H9 (cell line): Measurements from ENCODE around the gene SPZ1. TPM values are rescaled to one million over a fixed set of nuclear protein-coding genes. Genes with fewer than 3 reads are reported as not detected.

Experiments
- DNase-seq: peaks from one replicate; pipeline ENCODE4 v3.0.0-alpha.2; 2017
- H2AFZ ChIP-seq: one replicate; pipeline ENCODE4 v1.6.1; 2013; ENCODE audit warnings: mild to moderate bottlenecking, low read length, control low read depth, moderate library complexity
- H2AK5ac ChIP-seq: 2 replicates; pipeline ENCODE4 v1.6.1; 2013; ENCODE audit warnings: low read length, control low read depth, mixed read lengths; ENCODE audit not compliant: insufficient read length
- H2BK120ac ChIP-seq: one replicate; pipeline ENCODE4 v1.6.1; 2013; ENCODE audit warnings: low read depth, mild to moderate bottlenecking, low read length, control low read depth, inconsistent platforms; ENCODE audit not compliant: poor library complexity, severe bottlenecking
- H2BK12ac ChIP-seq: 2 replicates; pipeline ENCODE4 v1.6.1; 2013; ENCODE audit warnings: low read length, control low read depth, mixed read lengths, low read depth; ENCODE audit not compliant: insufficient read length
- H2BK15ac ChIP-seq: 2 replicates; pipeline ENCODE4 v1.6.1; 2013; ENCODE audit warnings: low read depth, low read length, control low read depth
- H2BK20ac ChIP-seq: one replicate; pipeline ENCODE4 v1.6.1; 2013; ENCODE audit warnings: low read depth, mild to moderate bottlenecking, low read length, control low read depth, inconsistent platforms; ENCODE audit not compliant: poor library complexity, severe bottlenecking
- H2BK5ac ChIP-seq: 2 replicates; pipeline ENCODE4 v1.6.1; 2013; ENCODE audit warnings: low read length, control low read depth, mixed read lengths; ENCODE audit not compliant: insufficient read length
- H3K14ac ChIP-seq: 2 replicates; pipeline ENCODE4 v1.6.1; 2013; ENCODE audit warnings: low read length, control low read depth; ENCODE audit not compliant: insufficient read depth
- H3K18ac ChIP-seq: 2 replicates; pipeline ENCODE4 v1.6.1; 2013; ENCODE audit warnings: low read depth, mild to moderate bottlenecking, mixed read lengths, low read length, control low read depth; ENCODE audit not compliant: insufficient read length
- H3K23ac ChIP-seq: 2 replicates; pipeline ENCODE4 v1.6.1; 2013; ENCODE audit warnings: low read length, control low read depth, mixed read lengths, low read depth; ENCODE audit not compliant: insufficient read length
- H3K23me2 ChIP-seq: 2 replicates; pipeline ENCODE4 v1.6.1; 2013; ENCODE audit warnings: low read depth, mild to moderate bottlenecking, mixed read lengths, low read length, control low read depth; ENCODE audit not compliant: insufficient read length, poor library complexity, severe bottlenecking
- H3K27ac ChIP-seq: 2 replicates; pipeline ENCODE4 v1.5.1; 2013; ENCODE audit warnings: low read length, control low read depth, mixed read lengths, low read depth; ENCODE audit not compliant: insufficient read length
- H3K27me3 ChIP-seq: 2 replicates; pipeline ENCODE4 v1.6.1; 2013; ENCODE audit warnings: low read length, control low read depth, inconsistent platforms; ENCODE audit not compliant: insufficient read depth
- H3K4ac ChIP-seq: 2 replicates; pipeline ENCODE4 v1.6.1; 2013; ENCODE audit warnings: low read depth, mild to moderate bottlenecking, control low read depth, inconsistent platforms, low read length, moderate library complexity
- H3K4me1 ChIP-seq: 2 replicates; pipeline ENCODE4 v1.6.1; 2013; ENCODE audit warnings: low read length, control low read depth, inconsistent platforms; ENCODE audit not compliant: insufficient read depth
- H3K4me2 ChIP-seq: 2 replicates; pipeline ENCODE4 v1.6.1; 2013; ENCODE audit warnings: low read length, control low read depth, mixed read lengths; ENCODE audit not compliant: insufficient read length, insufficient read depth
- H3K56ac ChIP-seq: 2 replicates; pipeline ENCODE4 v1.6.1; 2013; ENCODE audit warnings: low read depth, mild to moderate bottlenecking, mixed read lengths, low read length, control low read depth; ENCODE audit not compliant: insufficient read length
- H3K79me1 ChIP-seq: 2 replicates; pipeline ENCODE4 v1.6.1; 2013; ENCODE audit warnings: low read depth, mild to moderate bottlenecking, moderate library complexity, low read length, control low read depth, inconsistent platforms; ENCODE audit not compliant: insufficient read depth, poor library complexity, severe bottlenecking
- H3K79me2 ChIP-seq: 2 replicates; pipeline ENCODE4 v1.6.1; 2013; ENCODE audit warnings: low read length, control low read depth, inconsistent platforms; ENCODE audit not compliant: insufficient read depth
- H3K9ac ChIP-seq: 2 replicates; pipeline ENCODE4 v1.6.1; 2013; ENCODE audit warnings: low read length, control low read depth, mixed read lengths; ENCODE audit not compliant: insufficient read length; ENCODE audit errors: extremely low read depth
- H3K9me3 ChIP-seq: one replicate; pipeline ENCODE4 v1.6.1; 2013; ENCODE audit warnings: low read depth, low read length, inconsistent platforms; ENCODE audit not compliant: control insufficient read depth
- H3T11ph ChIP-seq: one replicate; pipeline ENCODE4 v1.6.1; 2013; ENCODE audit warnings: mild to moderate bottlenecking, low read length, control low read depth, inconsistent platforms
- H4K20me1 ChIP-seq: one replicate; pipeline ENCODE4 v1.6.1; 2013; ENCODE audit not compliant: control insufficient read depth, insufficient read length, insufficient read depth
- H4K5ac ChIP-seq: 2 replicates; pipeline ENCODE4 v1.6.1; 2013; ENCODE audit warnings: low read depth, mild to moderate bottlenecking, mixed read lengths, low read length, control low read depth; ENCODE audit not compliant: insufficient read length
- H4K8ac ChIP-seq: replicated peaks from 2 replicates; pipeline ENCODE4 v1.6.1; 2013; ENCODE audit warnings: low read length, control low read depth, mixed read lengths, low read depth; ENCODE audit not compliant: insufficient read length
- H4K91ac ChIP-seq: 2 replicates; pipeline ENCODE4 v1.6.1; 2013; ENCODE audit warnings: low read depth, mild to moderate bottlenecking, moderate library complexity, mixed read lengths, low read length, control low read depth; ENCODE audit not compliant: insufficient read length
- H3K27ac Mint-ChIP-seq, 3 experiments: 2 replicates in 2 of 3; 3 replicates in 1 of 3; pipeline ENCODE4 v1.8.0; 2020 to 2021; ENCODE audit warnings: mixed read lengths in 3 of 3, mild to moderate bottlenecking in 1 of 3, moderate library complexity in 1 of 3
- H3K27me3 Mint-ChIP-seq: 2 replicates; pipeline ENCODE4 v1.8.0; 2021; ENCODE audit warnings: low read depth, mild to moderate bottlenecking, moderate library complexity, mixed read lengths
- H3K36me3 Mint-ChIP-seq, 3 experiments: 2 replicates in 2 of 3; 3 replicates in 1 of 3; pipeline ENCODE4 v1.8.0; 2020 to 2021; ENCODE audit warnings: low read depth in 3 of 3, mixed read lengths in 3 of 3; ENCODE audit not compliant: insufficient read depth in 1 of 3
- H3K4me1 Mint-ChIP-seq, 2 experiments: 2 replicates each; pipeline ENCODE4 v1.8.0; 2020; ENCODE audit warnings: mixed read lengths in 2 of 2
- H3K4me3 Mint-ChIP-seq, 2 experiments: 2 replicates in 1 of 2; 3 replicates in 1 of 2; pipeline ENCODE4 v1.8.0; 2020 to 2021; ENCODE audit warnings: mild to moderate bottlenecking in 2 of 2, mixed read lengths in 2 of 2, moderate library complexity in 1 of 2
- H3K9me3 Mint-ChIP-seq, 2 experiments: 2 replicates in 1 of 2; 3 replicates in 1 of 2; pipeline ENCODE4 v1.8.0; 2020; ENCODE audit warnings: mild to moderate bottlenecking in 2 of 2, mixed read lengths in 2 of 2, moderate library complexity in 1 of 2
- CTCF ChIP-seq: fragments of 200-600 bp; sonication (generic); conservative IDR thresholded peaks from 3 replicates; pipeline ENCODE4 v1.8.0; 2021; ENCODE audit warnings: antibody characterized with exemption, mild to moderate bottlenecking
- WGBS: extraction: QIAGEN DNeasy Blood & Tissue Kit; methylation state at CpG from one replicate; pipeline ENCODE4 v1.1.7; 2013; ENCODE audit warnings: missing lambda C conversion rate, low lambda C conversion rate, mixed read lengths; ENCODE audit not compliant: insufficient read length; ENCODE audit errors: extremely low coverage; 5-methylcytosine and 5-hydroxymethylcytosine counted together
- total RNA-seq: library from RNA; stranded (reverse); gene quantifications from 2 replicates; pipeline ENCODE4 v1.2.1, GENCODE V29; 2021

SPZ1 gene
- total RNA-seq, 1 experiment from 2014 or later: not detected

GRCh38 chr5:80324912-80325311 lies 5.1 kb downstream of the SPZ1 start:
- no peak overlapping the region for H3K18ac ChIP-seq
- no peaks in the 10 kb centered on the region for H3K36me3 Mint-ChIP-seq
- no CpG with 5 or more reads among the region's 1 CpG for WGBS
- H3K27ac Mint-ChIP-seq: no peak overlapping the region
- no peak overlapping the region for H3K4me3 Mint-ChIP-seq
- H3K27me3 ChIP-seq: no peaks in the 10 kb centered on the region
- H2AK5ac ChIP-seq: no peak overlapping the region
- H3T11ph ChIP-seq: no peak overlapping the region
- H3K23me2 ChIP-seq: no peaks in the 10 kb centered on the region
- no peak overlapping the region for H3K56ac ChIP-seq
- no peaks in the 10 kb centered on the region for H3K4me1 Mint-ChIP-seq
- H4K20me1 ChIP-seq: no peaks in the 10 kb centered on the region
- no peak overlapping the region for H2AFZ ChIP-seq
- no peaks in the 10 kb centered on the region for H3K4me1 ChIP-seq
- no peak for TF ChIP-seq CTCF
- H2BK5ac ChIP-seq: no peak overlapping the region
- no peaks in the 10 kb centered on the region for H3K9me3 ChIP-seq
- H2BK12ac ChIP-seq: no peak overlapping the region
- H3K9ac ChIP-seq: no peak overlapping the region
- no peak overlapping the region for H3K14ac ChIP-seq
- H3K4ac ChIP-seq: no peak overlapping the region
- H4K5ac ChIP-seq: no peak overlapping the region
- H3K79me1 ChIP-seq: no peaks in the 10 kb centered on the region
- no peaks in the 10 kb centered on the region for H3K9me3 Mint-ChIP-seq
- no peak overlapping the region for H2BK15ac ChIP-seq
- no peak for DNase-seq
- no peak overlapping the region for H3K4me2 ChIP-seq
- H4K8ac ChIP-seq: no peak overlapping the region
- H3K79me2 ChIP-seq: no peaks in the 10 kb centered on the region
- no peak overlapping the region for H4K91ac ChIP-seq
- no peak overlapping the region for H3K27ac ChIP-seq
- H2BK20ac ChIP-seq: no peak overlapping the region
- no peak overlapping the region for H3K23ac ChIP-seq
- H2BK120ac ChIP-seq: no peak overlapping the region
- no peaks in the 10 kb centered on the region; the same call in 1 of the 2 replicates for H3K27me3 Mint-ChIP-seq
